Liver (tissue), 3 donors: ENCODE results near the gene RBBP6.

ENCODE experiments used
- CTCF ChIP-seq: fragments of 150-350 bp; IDR thresholded peaks from 2 replicates; pipeline ENCODE4 v1.5.1; 2017; ENCODE audit warnings: improper control_type of control experiment, low read depth, low read length; ENCODE audit not compliant: missing input control
- EGR1 ChIP-seq, 2 donors: IDR thresholded peaks; 2 replicates each; pipeline ENCODE4 v1.6.1; 2016 to 2018; ENCODE audit warnings: antibody characterized with exemption in 2 of 2, low read depth in 2 of 2
- FOXA1 ChIP-seq: IDR thresholded peaks from 2 replicates; pipeline ENCODE4 v1.6.1; 2016; ENCODE audit warnings: antibody characterized with exemption
- JUND ChIP-seq, 2 donors: IDR thresholded peaks; 2 replicates each; pipeline ENCODE4 v1.6.1; 2016; ENCODE audit warnings: antibody characterized with exemption in 2 of 2
- NR2F2 ChIP-seq: IDR thresholded peaks from 2 replicates; pipeline ENCODE4 v1.6.1; 2016; ENCODE audit warnings: antibody characterized with exemption
- RAD21 ChIP-seq, 2 donors: IDR thresholded peaks; 2 replicates each; pipeline ENCODE4 v1.6.1; 2016; ENCODE audit warnings: antibody characterized with exemption in 2 of 2, mild to moderate bottlenecking in 2 of 2
- REST ChIP-seq: IDR thresholded peaks from 2 replicates; pipeline ENCODE4 v1.6.1; 2016; ENCODE audit warnings: antibody characterized with exemption, mild to moderate bottlenecking
- SP1 ChIP-seq: IDR thresholded peaks from 2 replicates; pipeline ENCODE4 v1.6.1; 2018; ENCODE audit warnings: antibody characterized with exemption, mild to moderate bottlenecking
- TF ChIP-seq, protein P1 (sequence below): IDR thresholded peaks from 2 replicates; pipeline ENCODE4 v1.6.1; 2016; ENCODE audit warnings: antibody characterized with exemption
- donor health status: healthy.
- donor health status: healthy.

DNA sequence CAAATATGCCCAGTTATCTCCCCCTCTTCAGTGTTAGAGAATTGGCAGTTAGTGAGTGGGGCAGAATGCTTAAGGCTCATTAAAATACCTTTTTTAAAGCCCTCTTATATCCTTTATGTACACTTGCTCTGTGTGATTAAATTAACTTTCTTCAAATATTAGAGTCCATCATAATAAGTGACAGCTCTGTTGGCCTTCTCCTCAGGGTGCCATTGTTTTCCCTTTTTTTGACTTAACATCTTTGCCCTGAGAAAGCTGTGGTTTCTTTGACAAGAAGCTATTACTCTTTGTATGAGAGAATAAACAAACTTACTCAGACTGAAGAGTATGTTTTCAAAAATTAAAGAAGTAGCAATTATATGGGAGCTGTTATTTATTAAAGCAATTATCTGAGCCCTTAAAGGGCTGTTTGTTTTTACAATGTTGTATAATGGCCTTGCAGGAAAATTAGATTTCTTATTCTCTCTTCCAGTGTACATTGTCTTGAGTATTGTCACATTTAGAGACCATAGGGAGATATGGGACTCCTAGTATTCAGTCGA lies 13.4 kb downstream of the RBBP6 start:
- TF ChIP-seq CTCF (no peak), FOXA1 (no peak), REST (no peak), NR2F2 (no peak), SP1 (no peak), RAD21 (IDR thresholded peaks at IDR 0.05) (no peak), JUND (IDR thresholded peaks at IDR 0.05) (no peak), EGR1 (IDR thresholded peaks at IDR 0.05; ENCODE audit: low read depth in 2 of 2) (no peak)
- TF ChIP-seq, protein P1, sequence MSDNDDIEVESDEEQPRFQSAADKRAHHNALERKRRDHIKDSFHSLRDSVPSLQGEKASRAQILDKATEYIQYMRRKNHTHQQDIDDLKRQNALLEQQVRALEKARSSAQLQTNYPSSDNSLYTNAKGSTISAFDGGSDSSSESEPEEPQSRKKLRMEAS, result no peak
